ENCODE measurements around the gene DPYD. TPM values are rescaled to one million over a fixed set of nuclear protein-coding genes. Genes with fewer than 3 reads are reported as not detected.
A peak's percentile ranks its signal among the peaks of the same experiment; 100 is the strongest.

DPYD gene
- total and polyA plus RNA-seq, 10 of the 15 experiments (the other 5 are each of a cell fraction or from before 2014, with no cell fraction given), result 5.7 to 23.8 (median 10.2) TPM

- no peaks in the 10 kb centered on the region for H3K4me1 ChIP-seq (ENCODE audit: control insufficient read depth, insufficient read depth, low read length)
- BruUV-seq (replicated peaks), result no TSS peak
- FAIRE-seq, result no peak
- no peaks in the 10 kb centered on the region for H3K36me3 ChIP-seq (ENCODE audit: control insufficient read depth in 2 of 2, insufficient read depth in 2 of 2, low read length in 1 of 2)
- H3K27me3 ChIP-seq (replicated peaks in 1 of 2; ENCODE audit: control insufficient read depth in 2 of 2, insufficient read depth in 2 of 2, low read length in 1 of 2), result no peaks in the 10 kb centered on the region
- 0% methylated on average over 2 of the region's 2 CpGs for WGBS (ENCODE audit: insufficient coverage, insufficient replicate concordance, low lambda C conversion rate, missing lambda C conversion rate)
- ATAC-seq, result peak; percentile 52; the same call in 1 of the 3 replicates
- H3K9ac ChIP-seq (ENCODE audit: control insufficient read depth, insufficient read depth, low read length), result no peak overlapping the region
- no peaks in the 10 kb centered on the region for H4K20me1 ChIP-seq (ENCODE audit: control insufficient read depth, insufficient read depth)
- no peaks in the 10 kb centered on the region for H3K79me2 ChIP-seq (ENCODE audit: control insufficient read depth, insufficient read depth, low read length)
- CTCF ChIA-PET, result interaction anchor here (0.9 to 2.1 kb wide), 6 partner anchors 10 to 382 kb away, joined by 3 to 5 read pairs (median 3); no protein-coding TSS in a partner anchor
- H2AFZ ChIP-seq (ENCODE audit: control insufficient read depth, low read depth, low read length), result no peak overlapping the region
- in situ Hi-C loops (cut with MboI), result no loop called here
- H3K9me3 ChIP-seq (replicated peaks; ENCODE audit: control insufficient read depth, insufficient read depth, low read length), result no peaks in the 10 kb centered on the region
- no peak for DNase-seq (ENCODE audit: low read depth, low spot score)
- H3K27ac ChIP-seq (ENCODE audit: control insufficient read depth, insufficient read depth), result no peak overlapping the region
- no peak overlapping the region for H3K4me2 ChIP-seq (ENCODE audit: control insufficient read depth, insufficient read depth)
- RAD21 ChIA-PET (ENCODE audit: unreplicated experiment), result interaction anchor here (0.9 to 1.2 kb wide), 3 partner anchors 380 to 425 kb away, joined by 3 read pairs; no protein-coding TSS in a partner anchor
- intact Hi-C loops (cut with micrococcal nuclease; ENCODE audit: unreplicated experiment), result loop anchor here (2.0 kb wide), 1 partner anchor 382 kb away; no protein-coding TSS in a partner anchor
- SMC1A ChIA-PET (ENCODE audit: uncharacterized antibody, unreplicated experiment), result interaction anchor here (1.1 kb wide), 1 partner anchor 14 kb away, joined by 4 read pairs; no protein-coding TSS in a partner anchor
- H3K4me3 ChIP-seq, result no peak overlapping the region
- POLR2A ChIA-PET, result no interaction called here
- TF ChIP-seq CREB1 (IDR thresholded peaks at IDR 0.05; ENCODE audit: low read depth), result no peak
- no peak for TF ChIP-seq JUNB (IDR thresholded peaks at IDR 0.05)
- peak in 2 of 3 experiments; percentile 19 to 37; a peak in 2 of 6 replicates for TF ChIP-seq CTCF (IDR thresholded peaks at IDR 0.05 in 2 of 3, conservative IDR thresholded peaks at IDR 0.05 in 1 of 3; ENCODE audit: control insufficient read depth in 2 of 3, extremely low read depth in 1 of 3, insufficient read depth in 1 of 3, low read depth in 3 of 3, low read length in 3 of 3)
- no peak for TF ChIP-seq POLR2A (IDR thresholded peaks at IDR 0.05; ENCODE audit: low read depth, low read length)
- TF ChIP-seq HDAC6 (IDR thresholded peaks at IDR 0.05; ENCODE audit: unreplicated experiment), result no peak
- TF ChIP-seq ZBTB40 (IDR thresholded peaks at IDR 0.05; ENCODE audit: borderline replicate concordance), result no peak
- no peak for TF ChIP-seq GABPA (IDR thresholded peaks at IDR 0.05; ENCODE audit: low read depth)
- TF ChIP-seq NFXL1 (IDR thresholded peaks at IDR 0.05; ENCODE audit: borderline replicate concordance), result no peak
- TF ChIP-seq MYB (IDR thresholded peaks at IDR 0.05; ENCODE audit: borderline replicate concordance, low read depth, low read length), result no peak
- no peak for TF ChIP-seq RFX5 (IDR thresholded peaks at IDR 0.05; ENCODE audit: low read depth, low read length)
- no peak for TF ChIP-seq ZZZ3 (IDR thresholded peaks at IDR 0.05; ENCODE audit: control insufficient read depth, insufficient read length, low read depth)
- no peak for TF ChIP-seq STAT1 (conservative IDR thresholded peaks at IDR 0.05)
- no peak for TF ChIP-seq SUPT20H (IDR thresholded peaks at IDR 0.05; ENCODE audit: borderline replicate concordance, control insufficient read depth, low read depth, low read length)
- no peak for TF ChIP-seq ZNF384 (IDR thresholded peaks at IDR 0.05; ENCODE audit: borderline replicate concordance, low read depth, low read length)
- TF ChIP-seq RAD51 (IDR thresholded peaks at IDR 0.05), result no peak
- peak; percentile 24; the same call in 1 of the 2 replicates for TF ChIP-seq SMC3 (IDR thresholded peaks at IDR 0.05; ENCODE audit: borderline replicate concordance, low read length)
- no peak for TF ChIP-seq ZNF24 (IDR thresholded peaks at IDR 0.05)
- TF ChIP-seq SKIL (IDR thresholded peaks at IDR 0.05; ENCODE audit: low read depth, poor library complexity, severe bottlenecking), result no peak
Measured at GRCh38 chr1:97668945-97669344, 251.9 kb downstream of the DPYD start.

Data from GM12878 (cell line).